ENCODE measurements around the gene MICAL2.

MICAL2 gene

DNA sequence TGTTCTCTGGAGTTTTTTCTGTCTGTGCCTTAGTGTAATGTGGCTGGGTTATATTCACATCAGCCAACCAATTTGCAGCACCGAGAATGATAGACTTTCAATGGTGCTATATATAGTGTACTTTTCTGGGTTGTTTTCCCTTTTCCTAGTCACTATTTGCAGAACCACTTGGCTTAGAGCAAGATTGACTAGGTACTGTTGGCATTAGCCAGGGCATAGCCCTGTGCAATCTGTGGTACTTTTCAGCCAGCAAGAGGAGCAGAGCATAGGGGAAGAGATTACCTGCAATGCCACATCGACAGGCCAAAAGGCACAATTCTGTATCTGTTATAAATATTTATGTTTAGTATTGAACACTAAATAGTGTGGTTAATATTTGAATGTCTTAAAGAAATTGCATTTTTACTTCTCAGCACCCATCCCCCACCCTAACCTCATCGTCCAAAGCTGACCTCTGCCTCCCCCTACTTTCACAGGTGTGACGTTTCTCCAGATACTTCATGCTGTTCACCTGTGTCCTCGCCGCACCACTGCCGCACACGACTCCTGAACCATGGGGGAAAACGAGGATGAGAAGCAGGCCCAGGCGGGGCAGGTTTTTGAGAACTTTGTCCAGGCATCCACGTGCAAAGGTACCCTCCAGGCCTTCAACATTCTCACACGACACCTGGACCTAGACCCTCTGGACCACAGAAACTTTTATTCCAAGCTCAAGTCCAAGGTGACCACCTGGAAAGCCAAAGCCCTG is 51.4 kb downstream of the MICAL2 start:
- H3K4me3 ChIP-seq (ENCODE audit: low read length) = no peak overlapping the region
- no peak for DNase-seq (ENCODE audit: low read depth, low spot score)

DNA sequence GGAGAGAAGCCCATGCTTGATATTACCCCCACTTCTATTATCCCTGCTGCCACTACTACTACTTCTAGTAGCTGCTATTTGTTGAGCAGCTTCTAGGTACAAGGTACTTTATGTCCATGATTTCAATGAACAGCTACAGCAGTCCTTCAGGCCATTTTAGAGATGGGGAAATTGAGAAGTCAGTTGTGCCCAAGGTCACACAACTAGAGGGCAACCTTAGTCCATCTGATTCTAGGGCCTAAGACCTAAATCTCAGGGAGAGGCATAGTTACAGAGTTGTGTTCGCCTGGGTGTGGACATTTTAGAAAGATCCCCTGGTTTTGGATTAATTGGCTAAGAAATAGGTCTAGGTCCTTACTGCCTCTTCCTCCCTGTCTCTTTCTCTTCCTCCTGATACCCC is 52.3 kb downstream of the MICAL2 start:
- H3K4me3 ChIP-seq (ENCODE audit: low read length) = no peak overlapping the region
- no peak for DNase-seq (ENCODE audit: low read depth, low spot score)

DNA sequence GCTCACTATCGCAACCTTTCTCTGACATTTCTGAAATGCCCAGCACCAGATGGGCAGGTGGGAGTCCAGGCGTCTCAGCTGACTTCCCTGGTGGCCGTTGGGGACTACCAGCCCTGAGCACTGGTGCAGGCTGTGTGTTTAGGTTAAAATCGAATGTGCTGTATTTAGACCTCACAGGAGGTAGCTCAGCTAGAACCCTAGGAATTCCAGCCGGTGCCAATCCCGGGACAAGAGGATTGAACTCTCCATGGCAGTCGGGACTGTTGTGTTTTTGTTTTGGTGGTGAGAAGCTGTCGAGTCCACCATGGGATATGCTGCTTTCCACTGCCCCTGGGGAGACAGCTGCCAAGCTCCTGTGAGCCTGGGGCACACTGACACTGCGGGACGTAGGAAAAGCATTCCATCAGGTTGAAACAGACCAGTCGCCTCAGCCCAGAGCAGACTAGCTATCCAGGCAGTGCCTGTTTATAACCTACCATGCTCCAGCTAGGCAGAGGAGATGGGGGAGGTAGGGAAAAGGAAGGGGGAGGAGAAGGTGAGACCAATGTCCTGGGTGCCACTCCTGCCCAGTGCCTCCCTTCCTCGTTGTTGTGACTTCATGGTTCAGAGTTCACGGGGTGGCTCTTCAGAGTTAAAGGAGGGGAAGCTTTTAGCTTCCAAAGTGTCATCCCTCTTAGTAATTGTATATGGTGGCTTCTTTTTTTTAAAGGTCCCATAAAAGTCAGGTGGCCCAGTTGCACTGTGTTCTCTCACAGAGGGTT is 53.0 kb downstream of the MICAL2 start:
- no peak for DNase-seq (ENCODE audit: low read depth, low spot score)
- no peak overlapping the region for H3K4me3 ChIP-seq (ENCODE audit: low read length)

DNA sequence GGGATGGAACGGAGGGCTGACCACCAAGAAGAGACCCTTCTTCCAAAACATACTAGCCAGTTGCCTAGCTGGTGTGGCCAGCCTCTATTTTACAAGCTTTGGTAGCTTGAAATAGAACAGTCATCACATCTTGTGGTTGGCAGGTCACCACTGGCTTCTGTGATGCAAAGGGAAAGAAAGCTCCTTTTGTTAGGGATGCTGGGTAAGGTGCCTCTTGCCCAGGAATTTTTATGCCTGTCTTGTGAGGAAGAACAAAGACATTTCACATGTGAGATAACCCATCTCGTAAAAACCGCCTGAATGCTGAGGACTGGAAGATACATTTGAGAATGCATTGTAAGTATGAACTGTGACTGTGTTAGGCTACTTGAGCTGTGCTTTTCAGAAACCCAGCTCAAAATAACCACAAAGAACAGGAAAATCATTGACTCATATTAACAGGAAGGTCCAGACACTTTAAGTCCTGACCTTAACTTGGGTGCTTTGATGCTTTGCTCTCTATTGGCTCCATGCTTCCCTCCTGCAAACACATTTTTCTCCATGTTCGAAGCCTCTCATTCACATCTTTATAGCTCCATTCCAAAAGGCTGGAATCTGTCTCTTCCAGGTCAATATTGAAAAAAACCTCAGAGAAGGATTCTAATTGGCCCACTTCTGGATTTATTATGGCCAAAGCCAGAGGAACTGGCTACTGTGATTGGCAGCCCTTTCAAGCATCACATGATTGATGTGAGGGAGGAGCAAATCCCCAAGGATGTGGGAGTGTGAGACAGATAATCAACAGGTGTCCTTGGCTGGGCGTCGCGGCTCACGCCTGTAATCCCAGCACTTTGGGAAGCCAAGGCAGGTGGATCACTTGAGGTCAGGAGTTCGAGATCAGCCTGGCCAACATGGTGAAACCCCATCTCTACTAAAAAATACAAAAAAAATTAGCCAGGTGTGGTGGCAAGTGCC is 53.9 kb downstream of the MICAL2 start:
- no peak for DNase-seq (ENCODE audit: low read depth, low spot score)
- no peak overlapping the region for H3K4me3 ChIP-seq (ENCODE audit: low read length)

DNA sequence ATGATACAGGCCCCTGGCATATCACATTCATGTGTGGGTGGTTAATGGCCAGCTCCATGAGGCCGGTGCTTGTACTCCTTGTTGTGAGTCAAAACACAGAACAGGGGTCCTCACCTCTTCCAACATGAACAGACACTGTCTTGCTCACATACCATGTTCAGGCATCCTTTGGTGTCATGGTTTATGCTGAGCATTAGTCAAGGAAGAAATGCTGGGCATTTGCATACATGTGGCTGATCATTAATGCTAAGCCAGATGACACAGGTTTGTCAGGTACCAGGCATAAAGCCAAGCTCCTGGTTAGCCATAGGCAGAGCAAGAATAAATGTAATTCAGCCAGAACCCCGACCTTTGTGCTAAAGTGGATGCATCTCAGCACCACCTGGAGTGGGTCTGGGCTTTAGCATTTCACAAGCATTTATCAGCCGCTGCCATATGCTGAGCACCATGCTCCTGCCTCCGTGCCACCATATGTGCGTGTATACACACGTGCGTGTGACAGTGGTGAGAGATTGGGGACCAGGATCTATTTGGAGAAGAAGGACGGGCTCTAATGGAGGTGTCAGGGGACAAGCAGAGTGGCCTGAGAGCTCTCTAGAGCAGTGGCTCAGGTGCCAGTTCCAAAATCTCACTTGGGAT is 55.0 kb downstream of the MICAL2 start:
- no peak for DNase-seq (ENCODE audit: low read depth, low spot score)
- no peak overlapping the region for H3K4me3 ChIP-seq (ENCODE audit: low read length)

DNA sequence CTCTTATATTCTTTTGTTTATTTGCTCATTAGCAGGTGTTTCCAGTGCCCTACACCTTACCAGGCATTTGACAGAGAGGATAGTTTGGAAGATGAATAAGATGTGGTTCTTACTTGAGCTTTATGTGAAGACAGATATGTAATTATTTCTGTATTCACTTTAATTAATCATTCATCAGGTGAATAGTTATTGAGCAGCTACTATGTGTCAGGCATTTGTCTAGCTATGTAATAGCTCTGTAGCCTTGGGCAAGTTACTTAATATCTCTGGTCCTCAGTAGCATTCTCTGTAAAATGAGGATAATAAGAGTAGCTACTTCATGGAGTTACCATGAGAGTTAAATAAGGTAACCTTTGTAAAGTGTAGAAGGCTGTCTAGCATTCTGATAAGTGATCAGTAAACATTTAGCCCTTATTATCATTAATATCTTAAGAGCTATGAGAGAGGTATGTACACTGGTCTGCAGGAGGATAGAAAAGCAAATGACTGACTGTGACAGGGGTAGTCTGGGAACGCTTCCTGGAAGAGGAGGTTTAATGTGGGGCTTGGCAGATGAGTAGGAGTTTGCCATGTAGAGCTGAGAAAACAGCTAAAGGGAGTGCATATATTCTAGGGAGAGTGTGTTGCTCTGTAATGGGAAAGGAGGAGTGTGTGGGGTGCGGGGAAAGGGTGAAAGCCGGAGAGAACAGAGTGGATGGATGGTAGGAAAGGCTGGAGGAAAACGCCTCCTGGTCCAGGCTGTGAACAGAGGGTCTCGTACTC is 56.1 kb downstream of the MICAL2 start:
- H3K4me3 ChIP-seq (ENCODE audit: low read length) = no peak overlapping the region
- no peak for DNase-seq (ENCODE audit: low read depth, low spot score)

DNA sequence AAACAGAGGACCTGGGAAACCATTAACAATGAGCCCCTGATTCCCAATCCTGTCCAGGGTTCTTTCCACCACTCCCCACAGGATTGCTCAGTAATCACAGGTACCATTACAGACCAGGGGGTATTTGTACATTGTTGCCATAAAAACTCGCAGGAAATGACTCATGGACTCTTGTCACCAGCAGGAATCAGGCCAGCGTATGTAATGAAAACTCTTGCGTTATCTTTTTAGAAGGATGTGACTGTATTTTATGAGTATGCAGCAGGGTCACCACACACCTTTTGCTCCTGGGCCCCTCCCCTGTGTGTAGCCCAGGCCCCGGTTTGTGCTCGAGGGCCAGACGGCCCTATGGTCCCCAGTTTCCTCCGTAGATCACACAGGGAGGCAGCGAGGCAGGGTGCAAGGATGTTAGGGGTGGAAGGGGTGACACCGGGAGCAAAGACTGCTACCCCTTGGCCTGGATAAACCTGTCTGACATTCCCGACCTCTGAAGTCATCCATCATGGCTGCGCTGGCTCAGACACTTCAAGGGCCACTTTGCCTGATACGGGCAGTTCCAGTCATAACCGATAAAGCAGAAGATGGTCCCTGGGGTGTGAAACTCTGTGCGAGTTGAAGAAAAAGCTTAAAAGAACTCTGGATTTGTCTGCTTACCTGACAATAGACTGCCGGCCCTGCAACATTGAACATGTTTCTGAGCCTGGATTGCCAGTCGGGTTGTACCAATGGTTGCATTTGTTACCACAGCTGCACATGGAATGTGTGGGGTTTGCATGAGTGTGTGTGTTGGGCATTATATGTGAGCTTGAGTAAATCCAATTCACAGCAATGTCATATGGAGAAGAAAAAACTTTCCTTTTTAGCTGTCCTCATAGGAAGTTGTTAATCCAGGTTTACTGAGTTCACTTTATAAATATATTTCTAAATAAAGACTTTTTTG is 56.9 kb downstream of the MICAL2 start:
- no peak for DNase-seq (ENCODE audit: low read depth, low spot score)

DNA sequence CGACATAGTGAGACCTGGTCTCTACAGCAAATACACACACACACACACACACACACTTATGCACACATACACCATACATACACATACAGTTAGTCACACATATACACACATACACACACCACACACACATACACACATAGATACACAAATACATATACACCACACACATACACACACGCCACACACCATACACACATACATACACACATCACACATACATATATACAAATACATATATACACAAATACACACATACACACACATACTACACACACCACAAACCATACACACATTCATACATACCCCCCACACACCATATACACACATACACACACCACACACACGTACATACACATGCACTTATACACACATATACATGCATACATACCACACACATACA is 57.7 kb downstream of the MICAL2 start:
- H3K4me3 ChIP-seq (ENCODE audit: low read length) = no peak overlapping the region
- no peak for DNase-seq (ENCODE audit: low read depth, low spot score)

More for the DNA sequence above, 56.9 kb downstream of the MICAL2 start:
- H3K4me3 ChIP-seq (ENCODE audit: low read length) = no peak overlapping the region

DNA sequence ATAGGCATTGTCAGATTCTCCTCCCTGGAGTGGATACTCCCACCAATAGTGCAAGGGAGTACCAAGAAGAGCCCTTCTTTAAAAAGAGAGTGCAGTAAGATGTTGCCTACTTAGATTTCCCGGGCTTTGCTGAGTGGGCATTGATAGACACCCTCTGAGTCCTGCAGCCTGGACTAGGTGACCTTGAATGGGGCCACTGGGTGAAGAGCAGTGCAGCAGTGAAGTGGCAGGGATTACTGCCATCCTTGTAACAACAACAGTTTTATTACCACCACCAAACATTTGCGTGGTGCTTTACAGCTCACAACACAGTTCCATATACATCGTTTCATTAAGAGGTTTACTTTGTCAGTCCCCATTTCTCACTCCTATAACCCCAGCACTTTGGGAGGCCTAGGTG is 59.4 kb downstream of the MICAL2 start:
- no peak overlapping the region for H3K4me3 ChIP-seq (ENCODE audit: low read length)
- no peak for DNase-seq (ENCODE audit: low read depth, low spot score)

DNA sequence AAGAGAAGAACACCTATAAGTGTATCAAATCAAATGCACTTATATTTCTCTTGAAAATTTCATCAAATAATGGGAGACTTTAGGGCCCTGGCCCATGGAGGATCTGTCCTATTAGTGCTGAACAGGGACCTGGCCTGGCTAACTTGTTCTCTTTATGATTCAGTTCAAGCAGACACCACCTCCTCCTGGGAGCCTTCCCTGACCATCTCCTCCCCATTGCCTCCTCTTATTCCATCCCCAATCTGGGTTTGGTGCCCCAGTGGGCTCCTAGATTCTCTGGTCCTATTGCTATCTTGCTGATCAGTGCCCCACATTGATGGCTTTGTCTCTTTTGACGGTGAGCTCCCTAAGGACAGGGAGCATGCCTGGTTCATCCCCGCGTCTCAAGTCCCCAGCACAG is 60.1 kb downstream of the MICAL2 start:
- H3K4me3 ChIP-seq (ENCODE audit: low read length) = no peak overlapping the region
- DNase-seq (ENCODE audit: low read depth, low spot score) = no peak

DNA sequence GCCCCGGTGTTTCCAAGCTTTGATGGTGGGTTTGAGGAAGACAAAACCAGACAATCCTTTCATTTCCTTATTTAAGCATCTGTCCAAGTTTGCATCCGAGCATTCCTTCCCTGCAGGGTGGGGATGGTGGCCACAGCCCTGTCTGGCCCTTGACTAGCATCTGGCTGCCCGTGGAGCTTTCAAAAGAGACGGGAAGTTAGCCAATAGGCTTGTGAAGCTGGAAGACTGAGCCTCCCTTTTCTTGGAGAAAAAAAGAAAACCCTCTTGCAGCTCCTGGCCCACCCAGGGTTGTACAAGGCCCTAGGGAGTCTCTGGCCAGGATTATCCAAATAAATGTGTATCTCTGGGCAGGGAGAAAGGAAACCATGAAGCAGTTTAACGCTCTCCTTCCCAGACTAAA is 60.6 kb downstream of the MICAL2 start:
- DNase-seq (ENCODE audit: low read depth, low spot score) = no peak
- no peak overlapping the region for H3K4me3 ChIP-seq (ENCODE audit: low read length)

DNA sequence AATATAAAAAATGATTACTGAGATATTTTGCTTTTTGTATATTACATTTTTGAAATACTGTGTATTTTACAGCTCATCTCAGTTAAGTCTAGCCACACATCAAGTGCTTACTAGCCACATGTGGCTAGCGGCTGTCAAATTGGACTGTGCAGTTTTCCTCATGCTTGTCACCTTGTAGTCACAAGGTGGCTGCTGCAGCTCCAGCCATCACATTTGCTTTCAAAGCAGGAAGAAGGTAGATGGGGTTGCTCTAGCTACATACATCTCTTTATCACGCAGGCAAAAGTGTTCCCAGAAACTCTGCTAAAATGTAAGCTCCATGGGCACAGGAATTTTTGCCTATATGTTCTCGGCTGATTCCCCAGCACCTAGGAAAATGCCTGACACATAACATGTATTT is 61.5 kb downstream of the MICAL2 start:
- H3K4me3 ChIP-seq (ENCODE audit: low read length) = no peak overlapping the region

DNA sequence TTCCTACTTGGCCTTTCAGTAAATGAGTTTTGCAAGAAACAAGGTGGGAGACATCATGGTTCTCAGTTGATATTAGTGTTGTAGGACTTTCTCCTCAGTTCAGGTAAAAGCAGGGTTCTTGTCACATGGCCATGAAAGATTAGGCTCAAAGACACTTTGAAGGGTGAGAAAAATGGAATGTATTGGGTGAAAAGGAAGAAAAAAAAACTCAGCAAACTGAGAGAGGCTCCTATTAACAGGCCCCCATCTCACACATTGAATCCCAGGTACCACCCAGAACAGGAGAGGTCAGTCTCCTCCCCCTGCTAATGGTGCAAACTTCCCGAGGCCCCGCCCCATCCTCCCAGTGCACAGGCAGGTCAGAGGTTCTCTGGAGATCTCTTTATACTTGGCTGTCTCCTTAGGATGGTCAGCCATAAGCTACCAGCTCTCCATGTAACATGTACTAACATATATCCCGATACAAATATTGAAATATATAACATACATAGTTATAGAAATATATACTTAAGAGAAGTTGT is 62.2 kb downstream of the MICAL2 start:
- H3K4me3 ChIP-seq (ENCODE audit: low read length) = no peak overlapping the region
- no peak for DNase-seq (ENCODE audit: low read depth, low spot score)

More for the DNA sequence above, 61.5 kb downstream of the MICAL2 start:
- no peak for DNase-seq (ENCODE audit: low read depth, low spot score)

DNA sequence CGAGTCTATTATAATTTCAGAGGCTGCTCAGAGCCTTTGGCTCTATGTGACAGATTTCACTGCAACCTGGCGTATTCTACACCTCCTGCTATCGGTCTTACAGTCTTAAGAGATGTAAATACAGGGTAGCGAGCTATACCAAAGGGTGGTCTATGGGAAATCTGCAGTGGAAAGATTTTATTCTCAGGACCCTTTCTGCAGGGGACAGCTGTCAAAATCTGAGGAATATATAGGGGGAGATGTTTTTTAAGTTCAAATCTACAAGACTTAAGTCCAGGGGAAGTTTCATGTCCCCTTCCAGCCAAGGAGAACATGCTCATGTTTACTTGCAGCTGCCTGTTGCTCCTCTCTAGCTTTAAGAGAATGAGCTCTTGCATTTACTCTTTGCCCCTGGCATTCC is 62.7 kb downstream of the MICAL2 start:
- no peak overlapping the region for H3K4me3 ChIP-seq (ENCODE audit: low read length)
- DNase-seq (ENCODE audit: low read depth, low spot score) = no peak

DNA sequence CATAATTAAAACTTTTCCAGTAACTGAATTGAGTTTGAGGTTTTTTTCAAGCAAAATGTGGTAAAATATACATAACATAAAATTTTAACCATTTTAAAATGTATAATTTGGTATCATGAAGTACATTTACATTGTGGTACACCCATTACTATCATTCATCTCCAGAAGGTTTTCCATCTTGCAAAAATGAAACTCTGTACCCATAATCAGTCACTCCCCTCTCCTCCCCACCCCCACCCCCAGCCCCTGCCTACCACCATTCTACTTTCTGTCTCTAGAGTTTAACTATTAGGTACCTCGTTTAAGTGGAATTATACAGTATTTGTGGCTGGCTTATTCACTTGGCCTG is 63.7 kb downstream of the MICAL2 start:
- no peak for DNase-seq (ENCODE audit: low read depth, low spot score)
- H3K4me3 ChIP-seq (ENCODE audit: low read length) = no peak overlapping the region

DNA sequence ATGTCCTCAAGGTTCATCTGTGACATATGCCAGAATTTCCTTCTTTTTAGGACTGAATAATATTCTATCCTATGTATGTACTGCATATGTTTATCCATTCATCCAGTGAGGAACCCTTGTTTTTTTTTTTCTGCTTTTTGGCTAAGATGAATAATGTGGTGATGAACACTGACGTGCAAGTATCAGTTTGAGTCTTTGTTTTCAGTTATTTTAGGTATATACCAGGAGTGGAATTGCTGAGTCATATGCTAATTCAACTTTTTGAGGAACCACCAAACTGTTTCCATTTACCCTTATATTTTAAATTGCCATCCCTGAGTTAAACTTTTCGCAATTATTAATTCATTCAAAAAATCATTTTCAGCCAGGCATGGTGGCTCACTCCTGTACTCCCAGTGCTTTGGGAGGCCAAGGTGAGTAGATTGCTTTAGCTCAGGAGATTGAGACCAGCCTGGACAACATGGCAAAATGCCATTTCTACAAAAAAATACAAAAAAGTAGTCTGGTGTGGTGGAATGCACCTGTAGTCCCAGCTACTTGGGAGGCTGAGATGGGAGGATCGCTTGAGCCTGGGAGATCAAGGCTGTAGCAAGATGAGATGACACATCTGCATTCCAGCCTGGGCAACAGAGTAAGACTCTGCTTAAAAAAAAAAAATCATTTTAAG is 64.2 kb downstream of the MICAL2 start:
- H3K4me3 ChIP-seq (ENCODE audit: low read length) = no peak overlapping the region
- DNase-seq (ENCODE audit: low read depth, low spot score) = no peak

DNA sequence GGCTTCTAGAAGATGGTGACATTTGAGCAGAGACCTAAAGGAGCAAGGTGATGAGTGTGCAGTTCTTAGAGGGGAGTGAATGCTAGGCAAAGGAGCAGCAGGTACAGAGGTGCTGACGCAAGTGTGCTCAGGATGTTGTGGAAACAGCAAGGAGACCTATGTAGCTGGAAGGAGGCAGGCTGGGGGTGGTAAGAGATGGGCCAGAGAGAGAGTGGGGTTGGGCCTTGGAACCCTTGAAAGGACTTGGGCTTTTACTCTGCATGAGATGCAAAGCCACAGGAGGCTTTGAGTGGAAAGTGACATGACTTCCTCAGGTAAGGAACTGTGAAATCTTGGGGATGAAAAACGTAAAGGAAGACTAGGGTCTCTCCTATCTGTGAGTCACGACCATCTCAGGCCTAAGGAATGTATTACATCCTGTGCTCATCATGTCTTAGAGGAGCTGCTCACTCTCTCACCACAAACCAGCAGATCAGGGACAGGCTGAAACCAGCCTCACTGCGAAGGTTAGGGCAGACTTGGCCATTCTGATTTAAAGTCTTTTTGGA is 65.4 kb downstream of the MICAL2 start:
- no peak for DNase-seq (ENCODE audit: low read depth, low spot score)
- no peak overlapping the region for H3K4me3 ChIP-seq (ENCODE audit: low read length)

Data from Jurkat, Clone E6-1 (cell line).